COLO668 (cell line): ENCODE measurements around the gene TEX261.

Experiments
- DNase-seq: peaks from one replicate; lab custom pipeline; 2025; ENCODE audit not compliant: unreplicated experiment; lab: John Stamatoyannopoulos, UW

Gene TEX261

DNA sequence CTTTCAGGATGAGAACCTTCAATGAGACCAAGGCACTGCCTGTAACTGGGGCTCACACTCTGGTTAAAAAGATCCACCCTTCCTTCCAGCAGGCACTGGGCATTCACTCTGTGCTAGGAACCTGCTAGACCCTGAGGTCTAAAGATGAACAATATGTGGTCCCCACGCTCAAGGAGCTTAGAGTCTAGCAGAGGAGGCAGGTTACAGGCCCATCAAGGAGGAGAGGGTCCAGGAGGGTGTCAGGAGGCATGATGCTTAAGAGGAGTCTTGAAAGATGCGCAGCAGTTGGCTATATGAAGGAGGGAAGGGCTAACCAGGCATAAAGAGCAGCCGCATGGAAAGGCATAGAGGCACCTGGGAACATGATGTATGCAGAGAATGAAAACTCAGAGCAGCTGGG lies 11.7 kb downstream of the TEX261 start:
- DNase-seq: no peak

DNA sequence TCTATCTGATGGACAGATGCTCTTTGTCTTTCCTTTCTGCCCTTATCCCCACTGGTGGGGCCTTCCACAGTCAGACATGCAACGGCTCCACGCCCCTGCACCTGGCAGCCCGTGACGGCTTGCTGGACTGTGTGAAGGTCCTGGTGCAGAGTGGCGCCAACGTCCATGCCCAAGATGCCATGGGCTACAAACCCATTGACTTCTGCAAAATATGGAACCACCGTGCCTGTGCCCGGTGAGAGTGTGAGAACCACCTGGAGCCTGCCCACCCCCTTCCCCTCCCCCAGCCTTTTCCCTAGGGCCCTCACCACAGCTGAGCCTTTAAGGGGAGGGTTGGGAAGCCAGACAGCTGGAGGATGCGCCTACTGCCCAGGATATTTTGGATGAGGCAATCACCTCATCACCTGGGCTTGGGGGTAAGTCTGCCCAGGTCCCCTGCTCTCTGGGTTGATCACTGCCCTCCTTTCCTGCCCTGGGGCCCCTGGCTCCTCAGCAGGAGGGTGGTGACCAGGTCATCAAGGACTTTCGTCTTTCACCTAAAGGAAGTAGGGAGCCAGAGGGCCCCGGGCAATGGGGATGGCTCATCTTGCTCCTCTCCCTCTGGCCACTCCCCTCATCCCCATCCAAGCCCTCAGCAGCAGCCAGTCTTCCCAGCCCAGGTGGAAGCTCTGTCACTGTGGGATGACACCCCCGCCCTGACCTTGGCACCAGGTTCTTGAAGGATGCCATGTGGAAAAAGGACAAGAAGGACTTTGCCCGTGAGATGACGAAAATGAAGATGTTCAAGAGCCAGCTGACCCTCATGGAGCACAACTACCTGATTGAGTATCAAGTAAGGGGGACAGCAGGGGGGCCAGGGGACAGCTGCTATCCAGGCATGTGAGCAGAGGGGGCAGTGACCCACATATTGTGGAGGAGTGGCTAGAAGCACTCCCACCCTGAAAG lies 12.5 kb downstream of the TEX261 start:
- no peak for DNase-seq

DNA sequence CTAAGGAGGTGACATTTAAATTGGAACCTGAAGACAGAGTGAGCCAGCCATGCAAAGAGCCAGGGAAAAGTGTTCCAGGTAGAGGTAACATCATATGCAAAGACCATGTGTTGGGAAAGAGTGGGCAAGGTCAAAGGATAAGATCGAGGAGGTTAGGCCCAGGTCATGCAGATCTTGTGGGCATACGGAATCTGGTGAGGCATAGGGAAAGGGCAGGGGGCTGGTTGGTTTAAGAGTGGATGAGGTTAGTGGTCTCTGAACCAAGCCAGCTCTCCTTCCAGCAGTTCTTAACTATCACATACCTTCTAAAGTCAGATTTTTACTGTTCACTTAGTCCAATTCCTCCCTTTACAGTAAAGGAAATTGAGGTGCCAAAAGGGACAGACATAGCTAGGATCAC lies 13.3 kb downstream of the TEX261 start:
- no peak for DNase-seq

DNA sequence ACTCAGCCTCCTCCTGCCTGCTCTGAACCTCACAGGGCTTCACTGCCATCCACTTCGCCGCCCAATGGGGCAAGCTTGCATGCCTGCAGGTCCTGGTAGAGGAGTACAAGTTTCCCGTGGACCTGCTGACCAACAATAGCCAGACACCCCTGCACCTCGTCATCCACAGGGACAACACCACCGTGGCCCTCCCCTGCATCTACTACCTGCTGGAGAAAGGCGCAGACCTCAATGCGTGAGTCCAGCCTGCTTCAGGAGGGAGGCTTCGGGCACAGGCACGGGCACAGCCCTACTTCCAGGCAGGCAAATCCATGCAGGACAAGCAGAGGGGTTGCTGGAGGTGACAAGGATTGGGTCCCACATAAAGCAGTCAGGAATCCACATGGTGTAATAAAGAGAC lies 15.0 kb downstream of the TEX261 start:
- DNase-seq: no peak

DNA sequence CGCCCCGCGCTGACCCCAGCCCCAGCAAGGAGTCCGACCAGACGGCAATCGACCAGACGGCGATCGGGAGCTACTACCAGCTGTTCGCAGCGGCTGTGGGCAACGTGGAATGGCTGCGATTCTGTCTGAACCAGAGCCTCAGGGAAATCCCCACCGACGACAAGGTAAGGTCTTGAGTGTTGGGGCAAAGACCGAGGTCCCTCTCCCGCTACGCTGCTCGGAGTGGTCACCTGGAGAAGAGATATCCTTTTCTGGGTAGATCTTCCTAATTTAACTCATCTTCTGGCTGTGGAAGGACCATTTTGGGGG lies 15.5 kb downstream of the TEX261 start:
- DNase-seq: no peak

DNA sequence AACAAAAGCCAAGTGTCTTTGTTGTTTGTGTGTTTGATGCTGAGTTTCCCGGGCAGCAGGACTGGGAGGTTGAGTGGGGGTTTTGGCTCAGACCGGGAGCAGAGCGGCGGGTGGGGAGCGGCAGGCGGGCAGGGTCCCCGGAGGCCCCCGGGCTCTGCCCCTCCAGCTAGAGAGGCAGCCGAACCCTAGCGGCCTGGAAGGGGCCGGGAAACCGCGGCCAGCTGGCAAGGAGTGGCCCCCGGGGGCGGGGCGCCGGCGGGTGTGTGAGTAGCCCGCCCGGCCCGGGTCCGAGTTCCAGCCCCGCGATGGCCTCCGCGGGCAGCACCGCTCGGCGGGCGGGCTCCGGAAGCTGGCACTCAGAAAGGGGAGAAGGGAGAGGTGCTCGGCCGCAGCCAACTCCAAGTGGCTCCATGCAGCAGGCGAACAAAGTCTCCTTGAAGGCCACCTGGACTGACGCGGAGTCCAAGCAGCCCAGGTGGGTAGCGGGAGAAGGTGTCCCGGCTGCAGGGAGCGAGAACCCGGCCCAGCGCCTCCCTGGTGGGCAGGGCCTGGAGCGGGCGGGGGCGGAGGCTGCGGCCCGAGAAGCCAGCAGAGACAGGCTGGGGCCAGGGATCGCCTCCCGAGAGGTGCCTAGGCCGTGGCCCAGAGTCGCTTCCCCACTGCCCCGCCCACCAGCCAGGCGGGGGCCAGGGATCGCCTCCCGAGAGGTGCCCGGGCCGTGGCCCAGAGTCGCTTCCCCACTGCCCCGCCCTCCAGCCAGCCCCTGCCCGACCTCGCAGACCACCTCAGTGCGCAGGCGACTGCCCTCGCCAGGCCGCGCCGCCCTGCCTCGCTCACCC lies 16.1 kb downstream of the TEX261 start, which contains the start of gene ANKRD53:
ANKRD53 (plus strand) TSS at position 290 of the 839 bp plus-strand sequence; CDS start at position 306, 16 bp downstream.
- DNase-seq: peak; percentile 55

DNA sequence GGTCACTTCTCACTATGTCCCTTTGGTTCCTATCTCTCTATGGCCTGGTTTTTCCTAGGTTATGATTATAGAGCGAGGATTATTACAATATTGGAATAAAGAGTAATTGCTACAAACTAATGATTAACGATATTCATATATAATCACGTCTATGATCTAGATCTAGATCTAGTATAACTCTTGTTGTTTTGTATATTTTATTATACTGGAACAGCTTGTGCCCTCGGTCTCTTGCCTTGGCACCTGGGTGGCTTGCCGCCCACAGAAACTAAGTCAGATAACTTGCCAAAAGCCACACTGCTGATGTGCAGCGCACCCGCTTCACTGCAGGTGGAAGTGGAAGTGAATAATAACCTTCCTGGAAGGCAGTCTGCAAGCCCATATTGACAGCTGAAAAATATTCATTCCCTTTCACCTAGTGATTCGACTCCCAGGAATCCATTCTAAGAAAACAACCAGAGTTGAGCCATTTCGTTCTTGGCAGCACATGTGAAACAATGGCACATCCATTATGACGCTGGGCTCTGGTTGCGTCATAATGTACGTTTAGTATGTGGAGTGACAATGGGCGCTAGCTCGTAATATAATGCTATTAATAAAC lies 17.0 kb downstream of the TEX261 start:
- peak; percentile 35 for DNase-seq

DNA sequence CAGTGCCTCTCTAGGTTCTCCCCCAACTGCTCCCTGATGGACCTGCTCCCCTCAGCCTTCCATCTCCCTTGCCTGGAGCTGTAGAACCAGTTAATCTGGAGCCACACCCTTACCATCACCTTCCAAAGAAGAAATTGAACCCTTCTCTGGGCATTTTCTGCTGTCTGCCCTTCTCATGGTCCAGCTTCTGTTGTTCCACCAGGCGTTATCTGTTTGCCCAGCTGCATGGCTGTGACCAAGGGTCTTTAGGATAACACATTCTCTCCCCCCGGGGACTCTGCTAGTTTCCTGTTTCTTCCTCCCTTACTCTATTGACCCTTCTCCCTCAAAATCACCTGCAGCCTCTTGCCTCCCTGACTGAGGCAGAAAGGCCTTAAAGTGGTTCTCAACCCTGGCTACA lies 19.4 kb downstream of the TEX261 start:
- DNase-seq: peak; percentile 12

DNA sequence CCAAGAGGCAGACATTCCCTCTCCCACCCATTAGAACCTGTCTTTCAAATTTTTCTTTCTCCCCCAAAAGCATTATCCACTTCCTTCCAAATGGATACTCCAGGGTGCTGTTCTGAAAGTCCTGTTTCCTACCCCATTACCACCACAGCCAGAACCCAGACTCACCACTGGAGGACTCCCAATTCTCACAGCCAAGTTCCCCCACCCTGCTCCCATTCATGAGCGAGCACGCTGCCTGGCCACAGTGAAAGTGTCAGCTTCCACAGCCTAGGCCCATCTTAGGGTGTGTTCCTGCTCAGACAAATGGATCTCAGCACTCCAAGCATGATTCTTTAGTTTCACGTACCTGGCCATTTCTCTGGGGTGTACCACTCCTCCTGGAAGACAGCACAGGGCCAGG lies 20.1 kb downstream of the TEX261 start:
- DNase-seq: no peak

DNA sequence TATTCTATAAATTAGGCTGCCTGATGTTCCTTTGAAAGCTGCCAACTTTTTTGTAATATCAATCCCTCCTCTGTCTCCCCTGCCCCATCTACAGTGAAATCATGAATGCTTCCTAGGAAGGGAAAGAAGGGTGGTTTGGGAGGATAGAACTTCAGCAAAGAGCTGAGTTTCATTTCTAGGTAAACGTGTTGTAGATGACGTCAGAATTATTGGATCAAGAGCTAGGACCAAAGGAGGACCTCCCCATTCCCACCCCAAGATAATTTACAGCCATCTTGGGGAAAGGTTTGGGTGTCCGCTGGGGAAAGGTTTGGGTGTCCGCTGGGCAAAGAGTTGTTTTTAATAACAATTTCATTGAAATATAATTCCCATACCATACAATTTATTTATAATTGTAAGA lies 27.5 kb downstream of the TEX261 start:
- DNase-seq: no peak

DNA sequence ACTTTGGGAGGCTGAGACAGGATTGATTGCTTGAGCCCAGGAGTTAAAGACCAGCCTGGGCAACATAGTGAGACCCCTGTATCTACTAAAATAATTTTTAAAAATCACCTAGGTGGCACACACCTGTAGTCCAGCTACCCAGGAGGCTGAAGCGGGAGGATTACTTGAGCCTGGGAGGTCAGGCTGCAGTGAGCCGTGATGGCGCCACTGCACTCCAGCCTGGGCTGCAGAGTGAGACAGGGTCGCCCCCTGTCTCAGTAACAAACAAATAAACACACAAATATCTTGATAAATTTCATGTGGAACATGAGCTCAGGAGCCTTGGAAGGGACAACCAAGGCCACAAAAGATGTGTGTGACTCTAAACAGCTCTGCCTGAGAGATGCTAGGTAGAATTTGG lies 28.0 kb downstream of the TEX261 start:
- DNase-seq: no peak

DNA sequence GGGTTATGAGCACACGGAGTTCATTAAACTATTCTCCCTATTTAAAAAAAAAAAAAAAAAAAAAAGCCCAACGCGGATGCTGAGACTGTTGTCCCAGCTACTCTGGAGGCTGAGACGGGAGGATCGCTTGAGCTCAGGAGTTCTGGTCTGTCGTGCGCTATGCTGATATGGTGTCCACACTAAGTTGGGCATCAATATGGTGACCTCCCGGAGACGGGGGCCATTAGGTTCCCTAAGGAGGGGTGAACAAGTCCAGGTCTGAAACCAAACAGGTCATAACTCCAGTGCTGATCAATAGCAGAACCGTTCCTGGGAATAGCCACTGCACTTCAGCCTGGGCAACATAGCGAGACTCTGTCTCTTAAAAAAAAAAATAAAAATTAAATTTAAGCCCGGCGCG lies 29.2 kb downstream of the TEX261 start:
- no peak for DNase-seq

DNA sequence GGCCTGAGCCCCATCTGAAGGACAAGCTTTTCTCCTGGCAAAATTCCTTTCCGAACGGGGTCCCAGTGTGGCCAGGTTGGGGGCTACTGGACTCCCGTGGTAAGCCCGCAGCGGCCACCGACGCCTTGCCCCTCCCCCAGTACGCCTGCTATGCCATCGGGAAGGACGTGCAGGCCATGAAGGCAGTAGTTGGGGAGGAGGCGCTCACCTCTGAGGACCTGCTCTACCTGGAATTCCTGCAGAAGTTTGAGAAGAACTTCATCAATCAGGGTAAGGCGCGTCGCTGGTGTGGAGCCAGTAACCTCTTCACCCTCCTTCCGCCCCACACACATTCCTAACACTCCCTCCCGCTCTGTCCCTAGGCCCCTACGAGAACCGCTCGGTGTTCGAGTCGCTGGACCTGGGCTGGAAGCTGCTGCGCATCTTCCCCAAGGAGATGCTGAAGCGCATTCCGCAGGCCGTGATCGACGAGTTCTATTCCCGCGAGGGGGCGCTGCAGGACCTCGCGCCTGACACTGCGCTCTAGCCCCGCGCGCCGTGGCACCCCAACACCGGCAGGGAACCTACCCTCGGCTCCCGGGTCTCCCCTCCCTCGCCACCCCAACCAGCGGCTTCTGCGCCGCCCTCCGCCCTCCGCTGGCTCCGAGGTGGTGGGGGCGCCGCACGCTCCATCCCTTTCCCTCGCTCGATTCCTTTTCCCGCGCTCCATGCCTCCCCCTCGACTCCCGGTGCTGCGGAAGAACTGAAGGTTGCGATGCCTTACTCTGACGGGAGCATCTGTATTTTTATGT lies 29.9 kb downstream of the TEX261 start:
- DNase-seq: no peak

DNA sequence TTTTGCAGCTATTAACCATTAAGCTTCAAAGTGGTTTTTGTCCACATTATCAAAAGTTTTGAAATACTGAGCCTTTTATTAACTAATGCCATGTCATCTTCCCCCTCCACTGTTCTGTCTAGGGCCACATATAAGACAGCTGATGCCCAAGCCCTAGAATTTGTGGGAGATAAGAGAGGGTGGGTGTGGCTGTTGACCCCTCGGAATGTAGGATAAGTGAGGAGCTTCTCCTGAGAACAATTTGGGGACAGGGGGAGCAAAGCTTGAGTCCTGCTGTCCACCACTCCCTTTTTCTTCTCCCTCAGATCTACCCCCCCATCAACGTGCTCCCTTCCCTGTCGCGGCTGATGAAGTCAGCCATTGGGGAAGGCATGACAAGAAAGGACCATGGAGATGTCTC lies 30.5 kb downstream of the TEX261 start:
- DNase-seq: no peak

DNA sequence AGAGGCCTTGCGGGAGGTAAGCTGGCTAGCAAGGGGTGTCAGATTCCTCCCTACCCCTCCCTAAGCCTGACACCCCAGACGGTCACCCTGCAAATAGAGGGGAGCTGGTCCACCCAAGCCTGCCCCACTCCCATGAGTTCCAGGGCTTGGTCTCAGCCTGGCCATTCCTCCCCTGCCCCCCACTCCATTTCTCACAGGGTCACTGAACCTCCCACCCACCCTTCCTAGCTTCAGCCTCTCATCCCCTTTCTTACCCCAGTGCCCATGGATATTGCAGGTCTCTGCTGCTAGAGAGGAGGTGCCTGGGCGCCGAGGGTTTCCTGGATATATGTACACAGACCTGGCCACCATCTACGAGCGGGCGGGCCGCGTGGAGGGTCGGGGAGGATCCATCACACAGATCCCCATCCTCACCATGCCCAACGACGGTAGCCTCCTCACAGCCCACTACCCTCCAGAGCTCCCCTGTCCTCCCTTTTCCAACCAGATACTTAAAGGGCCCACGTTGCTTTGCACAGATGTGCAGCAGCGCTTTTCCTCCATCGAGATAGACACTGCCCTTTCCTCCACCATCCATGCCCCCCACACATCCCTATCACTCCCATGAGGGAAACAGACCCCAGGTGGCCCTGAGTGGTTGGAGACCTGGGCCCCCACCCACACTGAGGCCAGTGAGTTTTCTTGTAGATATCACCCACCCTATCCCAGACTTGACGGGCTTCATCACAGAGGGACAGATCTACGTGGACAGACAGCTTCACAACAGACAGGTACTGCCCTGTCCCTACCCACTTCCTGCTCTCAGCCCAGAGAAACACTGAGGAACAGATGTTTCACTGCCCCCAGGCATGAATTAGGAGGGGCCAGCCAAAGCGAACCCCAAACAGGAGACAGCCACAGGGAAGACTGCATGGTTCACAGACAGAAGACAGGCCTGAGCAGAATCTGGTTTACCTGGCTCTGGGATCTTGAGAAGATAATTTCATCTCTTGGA lies 31.5 kb downstream of the TEX261 start:
- no peak for DNase-seq

DNA sequence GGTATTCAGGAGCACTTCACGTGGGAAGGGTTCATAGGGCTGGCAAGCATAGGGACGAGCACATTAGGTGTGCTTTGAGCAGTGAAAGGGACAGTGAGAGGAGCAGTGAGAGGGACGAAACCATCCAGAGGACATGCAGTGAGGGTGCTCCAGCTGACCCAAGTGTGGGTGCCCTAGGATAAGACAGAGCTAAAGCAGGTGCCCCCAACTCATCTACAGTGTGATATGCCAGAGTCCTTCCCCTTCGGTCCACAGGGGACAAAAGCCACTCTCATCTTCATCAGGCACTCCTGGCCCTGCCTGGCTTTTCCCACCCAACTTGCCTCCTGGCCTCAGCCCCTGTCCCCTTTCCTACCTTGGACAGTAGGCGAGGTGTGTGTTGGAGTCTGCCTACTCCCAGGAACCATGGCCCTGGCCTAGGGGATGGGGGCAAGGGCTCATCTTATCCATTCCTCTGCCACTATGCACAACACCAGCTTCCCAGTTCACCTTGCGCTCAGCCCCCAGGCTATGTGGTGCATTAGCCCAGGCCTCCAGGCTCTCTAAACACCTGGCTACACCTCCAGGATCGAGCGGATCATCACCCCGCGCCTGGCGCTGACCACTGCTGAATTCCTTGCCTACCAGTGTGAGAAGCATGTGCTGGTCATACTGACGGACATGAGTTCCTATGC lies 32.3 kb downstream of the TEX261 start:
- DNase-seq: no peak

DNA sequence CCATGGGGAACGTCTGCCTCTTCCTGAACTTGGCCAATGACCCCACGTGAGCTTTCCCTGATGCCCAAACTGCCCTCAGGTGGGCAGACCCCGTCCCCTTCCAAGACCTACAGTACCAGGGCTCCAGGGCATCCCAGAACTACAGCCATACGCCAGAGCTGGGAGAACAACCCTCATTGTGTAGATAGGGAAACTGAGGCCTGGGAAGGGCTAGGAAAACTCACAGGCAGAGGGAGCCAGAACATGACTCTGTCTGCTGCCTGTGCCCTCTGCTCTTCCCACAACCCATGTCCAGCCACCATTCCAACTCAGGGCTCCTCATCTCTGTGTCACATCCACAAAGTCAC lies 33.1 kb downstream of the TEX261 start:
- no peak for DNase-seq

DNA sequence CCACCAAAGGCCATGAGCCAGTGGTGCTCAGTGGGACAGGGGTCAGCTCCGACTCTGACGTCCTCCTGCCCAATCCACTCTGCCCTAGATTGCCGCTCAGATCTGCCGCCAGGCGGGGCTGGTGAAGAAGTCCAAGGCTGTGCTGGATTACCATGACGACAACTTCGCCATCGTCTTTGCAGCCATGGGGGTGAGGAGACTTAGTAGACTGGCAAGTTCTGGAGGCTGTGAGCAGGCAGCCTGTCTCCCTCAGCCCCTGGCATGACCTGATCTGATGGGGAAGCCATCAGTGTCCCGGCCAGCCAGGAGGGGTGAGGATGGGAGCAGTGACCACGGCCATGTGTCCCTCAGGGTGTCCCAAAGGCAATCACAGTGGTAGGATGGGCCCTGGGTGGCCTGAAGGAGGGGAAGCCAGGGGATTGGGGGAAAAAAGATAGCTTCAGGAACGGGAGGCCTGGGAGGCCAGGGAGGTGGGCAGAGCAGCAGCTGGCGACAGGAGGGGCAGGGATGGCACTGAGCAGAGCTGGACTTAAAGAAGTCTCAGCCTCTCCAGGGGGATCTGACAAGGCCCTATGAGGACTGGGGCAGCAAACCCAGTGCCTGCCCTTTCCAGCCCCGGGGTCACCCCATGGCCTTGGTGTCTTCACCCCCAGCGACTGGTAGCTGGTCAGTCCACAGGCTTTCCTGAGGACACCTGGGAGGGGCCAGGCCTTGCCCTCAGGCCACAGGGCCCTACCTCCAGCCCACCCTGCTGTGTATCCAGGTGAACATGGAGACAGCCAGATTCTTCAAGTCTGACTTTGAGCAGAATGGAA lies 33.6 kb downstream of the TEX261 start:
- no peak for DNase-seq
